Keratinocyte (primary cell): Measurements from ENCODE around the gene CMSS1. TPM values are rescaled to one million over a fixed set of nuclear protein-coding genes. Genes with fewer than 3 reads are reported as not detected.

Source experiments
- DNase-seq: peaks from one replicate; pipeline ENCODE4 v3.0.0-alpha.2; 2011; ENCODE audit warnings: low read depth, missing footprints, low spot score
- FAIRE-seq: peaks from 2 replicates; lab custom pipeline; 2011; peaks lifted over from hg19 to GRCh38; lab: Jason Lieb, UNC
- H2AFZ ChIP-seq: 2 replicates; pipeline ENCODE4 v1.6.0; 2012; ENCODE audit warnings: low read length, control low read depth, inconsistent platforms; ENCODE audit not compliant: control insufficient read depth
- H3K27ac ChIP-seq: 2 replicates; pipeline ENCODE4 v1.5.1; 2011; ENCODE audit warnings: low read length; ENCODE audit not compliant: control insufficient read depth, insufficient read depth
- H3K27me3 ChIP-seq: 3 replicates; pipeline ENCODE4 v1.6.0; 2011; ENCODE audit warnings: low read length; ENCODE audit not compliant: control insufficient read depth, insufficient read depth; ENCODE audit errors: extremely low read depth
- H3K36me3 ChIP-seq, 2 experiments: 2 replicates in 1 of 2; 3 replicates in 1 of 2; pipeline ENCODE4 v1.5.1; 2011; ENCODE audit warnings: low read length in 2 of 2, mild to moderate bottlenecking in 1 of 2; ENCODE audit not compliant: control insufficient read depth in 2 of 2, insufficient read depth in 2 of 2; ENCODE audit errors: extremely low read depth in 1 of 2
- H3K4me1 ChIP-seq: 3 replicates; pipeline ENCODE4 v1.5.1; 2011; ENCODE audit warnings: low read length; ENCODE audit not compliant: control insufficient read depth, insufficient read depth; ENCODE audit errors: extremely low read depth
- H3K4me2 ChIP-seq: 3 replicates; pipeline ENCODE4 v1.6.0; 2011; ENCODE audit warnings: low read depth, low read length; ENCODE audit not compliant: control insufficient read depth, insufficient read depth; ENCODE audit errors: extremely low read depth
- H3K4me3 ChIP-seq, 3 experiments: fragments of 200-600 bp in 1 of 3; sonication (generic) in 1 of 3; 2 replicates in 2 of 3; 3 replicates in 1 of 3; pipeline ENCODE4 v1.5.1; 2011 to 2016; ENCODE audit warnings: low read length in 3 of 3, mild to moderate bottlenecking in 3 of 3, control low read depth in 2 of 3, inconsistent platforms in 1 of 3, low read depth in 1 of 3, mixed read lengths in 1 of 3, mixed run types in 1 of 3, moderate library complexity in 1 of 3; ENCODE audit not compliant: control insufficient read depth in 2 of 3, insufficient read depth in 2 of 3; ENCODE audit errors: extremely low read depth in 1 of 3
- H3K79me2 ChIP-seq: 2 replicates; pipeline ENCODE4 v1.6.0; 2012; ENCODE audit warnings: low read length; ENCODE audit not compliant: control insufficient read depth, insufficient read depth
- H3K9ac ChIP-seq: 3 replicates; pipeline ENCODE4 v1.6.0; 2011; ENCODE audit warnings: low read length; ENCODE audit not compliant: control insufficient read depth, insufficient read depth; ENCODE audit errors: extremely low read depth
- H3K9me1 ChIP-seq: 3 replicates; pipeline ENCODE4 v1.6.0; 2011; ENCODE audit warnings: low read length; ENCODE audit not compliant: control insufficient read depth, insufficient read depth; ENCODE audit errors: extremely low read depth
- H3K9me3 ChIP-seq: 2 replicates; pipeline ENCODE4 v1.5.1; 2012; ENCODE audit warnings: low read depth, low read length; ENCODE audit not compliant: control insufficient read depth
- H4K20me1 ChIP-seq: 3 replicates; pipeline ENCODE4 v1.6.0; 2011; ENCODE audit warnings: low read length; ENCODE audit not compliant: control insufficient read depth, insufficient read depth; ENCODE audit errors: extremely low read depth
- CTCF ChIP-seq, 3 experiments: IDR thresholded peaks in 1 of 3; conservative IDR thresholded peaks in 1 of 3; optimal IDR thresholded peaks in 1 of 3; 2 replicates in 2 of 3; 3 replicates in 1 of 3; pipeline versions ENCODE3 to v1.5.1; 2011; ENCODE audit warnings: low read length in 3 of 3, mild to moderate bottlenecking in 3 of 3, moderate library complexity in 2 of 3, control low read depth in 1 of 3, inconsistent platforms in 1 of 3; ENCODE audit not compliant: insufficient read depth in 2 of 3; ENCODE audit errors: extremely low read depth in 1 of 3
- EZH2 ChIP-seq: IDR thresholded peaks from one replicate; pipeline ENCODE4 v1.6.1; 2012; ENCODE audit warnings: inconsistent platforms, mild to moderate bottlenecking, low read length, moderate library complexity
- dilution Hi-C: fragments of 300-500 bp; cut with MboI; formaldehyde crosslinking; loops from one replicate; pipeline ENCODE4 v1.7.0; 2020; ENCODE audit warnings: low sequenced_read_pairs; ENCODE audit not compliant: extremely low pct_ligation_motif_present
- polyA plus RNA-seq, 5 experiments: library from polyadenylated mRNA; depleted of rRNA in 3 of 5; stranded (reverse) in 3 of 5; stranded (forward) in 1 of 5; unstranded in 1 of 5; fragments of >200 nt; gene quantifications; 1 replicate in 1 of 5; 2 replicates in 3 of 5; 3 replicates in 1 of 5; pipeline versions ENCODE4 v1.2.1 to v1.2.3, GENCODE V29; 2011 to 2012; ENCODE audit warnings: missing spikeins in 2 of 5, low read depth in 1 of 5, low replicate concordance in 1 of 5

The CMSS1 gene
- polyA plus RNA-seq, 1 donor (not counting 4 experiments of a cell fraction or from before 2014, with no cell fraction given), result 37.2 TPM

- H3K4me3 ChIP-seq, result no peak overlapping the region
- no peaks in the 10 kb centered on the region for H3K27me3 ChIP-seq
- no peak for FAIRE-seq
- H3K79me2 ChIP-seq, result no peaks in the 10 kb centered on the region
- no peak for TF ChIP-seq EZH2
- no peak for TF ChIP-seq CTCF (optimal IDR thresholded peaks at IDR 0.05 in 1 of 3, IDR thresholded peaks at IDR 0.05 in 1 of 3, conservative IDR thresholded peaks at IDR 0.05 in 1 of 3; ENCODE audit: extremely low read depth in 1 of 3, insufficient read depth in 2 of 3, low read length in 3 of 3)
- dilution Hi-C loops, result no loop called here
- H3K27ac ChIP-seq, result no peak overlapping the region
- H3K9ac ChIP-seq, result no peak overlapping the region
- H4K20me1 ChIP-seq, result no peaks in the 10 kb centered on the region
- H3K36me3 ChIP-seq, result no peaks in the 10 kb centered on the region
- no peak overlapping the region for H3K4me2 ChIP-seq
- no peaks in the 10 kb centered on the region for H3K9me1 ChIP-seq
- no peak for DNase-seq
- no peaks in the 10 kb centered on the region for H3K9me3 ChIP-seq
- H2AFZ ChIP-seq, result no peak overlapping the region
- no peaks in the 10 kb centered on the region for H3K4me1 ChIP-seq
Observed at GRCh38 chr3:100088735-100089368, 271.2 kb downstream of the CMSS1 start.

- H3K4me3 ChIP-seq, result no peak overlapping the region
- no peak overlapping the region for H3K9ac ChIP-seq
- no peaks in the 10 kb centered on the region for H3K79me2 ChIP-seq
- TF ChIP-seq EZH2 (no peak), CTCF (optimal IDR thresholded peaks at IDR 0.05 in 1 of 3, IDR thresholded peaks at IDR 0.05 in 1 of 3, conservative IDR thresholded peaks at IDR 0.05 in 1 of 3; ENCODE audit: extremely low read depth in 1 of 3, insufficient read depth in 2 of 3, low read length in 3 of 3) (peak; percentile 55 to 82 (median 80))
- no peaks in the 10 kb centered on the region for H3K27me3 ChIP-seq
- H2AFZ ChIP-seq, result no peak overlapping the region
- H3K9me1 ChIP-seq, result no peaks in the 10 kb centered on the region
- FAIRE-seq (peak; percentile 36), DNase-seq (no peak)
- H4K20me1 ChIP-seq, result no peaks in the 10 kb centered on the region
- no peak overlapping the region for H3K27ac ChIP-seq
- dilution Hi-C loops, result no loop called here
- H3K9me3 ChIP-seq, result no peaks in the 10 kb centered on the region
- H3K36me3 ChIP-seq, result no peaks in the 10 kb centered on the region
- H3K4me1 ChIP-seq, result no peaks in the 10 kb centered on the region
- no peak overlapping the region for H3K4me2 ChIP-seq
Observed at GRCh38 chr3:100089812-100090668, 272.4 kb downstream of the CMSS1 start.
